ENCODE results near the gene CLRN3.

DNA sequence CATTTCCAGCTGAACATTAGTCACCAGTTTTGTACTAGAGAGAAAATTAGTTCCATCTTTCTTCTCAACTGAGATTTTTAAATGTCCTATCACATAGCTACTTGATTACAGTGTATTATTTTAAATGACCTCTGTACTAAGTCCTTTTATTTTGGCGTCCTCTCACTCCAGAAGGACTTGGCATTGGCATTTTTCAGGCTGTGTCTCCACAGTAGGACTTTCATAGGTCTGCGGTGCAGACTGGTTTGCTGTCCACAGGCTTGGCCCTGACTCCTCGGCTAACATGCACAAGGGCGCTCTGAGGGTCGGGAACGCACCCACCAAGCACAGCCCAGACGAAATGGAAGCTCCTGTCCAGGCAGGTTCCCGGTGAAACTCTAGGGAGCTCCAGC, 20.6 kb upstream of the CLRN3 start:
- TF ChIP-seq ZNF707 (tag by site-specific recombination; IDR thresholded peaks at IDR 0.05) (no peak), ZNF626 (tag by site-specific recombination; IDR thresholded peaks at IDR 0.05) (no peak), CTCF (tag by site-specific recombination; IDR thresholded peaks at IDR 0.05) (no peak), ZNF768 (tag by site-specific recombination; IDR thresholded peaks at IDR 0.05) (no peak), ZNF221 (tag by site-specific recombination; IDR thresholded peaks at IDR 0.05; ENCODE audit: borderline replicate concordance) (no peak), ZBTB17 (tag by site-specific recombination; IDR thresholded peaks at IDR 0.05) (no peak), ZBTB48 (tag by site-specific recombination; IDR thresholded peaks at IDR 0.05) (no peak), ZNF114 (tag by site-specific recombination; IDR thresholded peaks at IDR 0.05) (no peak), ZBTB11 (tag by site-specific recombination; conservative IDR thresholded peaks at IDR 0.05; ENCODE audit: low read depth) (no peak), ZNF121 (tag by site-specific recombination; IDR thresholded peaks at IDR 0.05) (no peak), TCF7L2 (IDR thresholded peaks at IDR 0.05; ENCODE audit: borderline replicate concordance, low read depth, low read length) (no peak)
- TF ChIP-seq, protein P1, sequence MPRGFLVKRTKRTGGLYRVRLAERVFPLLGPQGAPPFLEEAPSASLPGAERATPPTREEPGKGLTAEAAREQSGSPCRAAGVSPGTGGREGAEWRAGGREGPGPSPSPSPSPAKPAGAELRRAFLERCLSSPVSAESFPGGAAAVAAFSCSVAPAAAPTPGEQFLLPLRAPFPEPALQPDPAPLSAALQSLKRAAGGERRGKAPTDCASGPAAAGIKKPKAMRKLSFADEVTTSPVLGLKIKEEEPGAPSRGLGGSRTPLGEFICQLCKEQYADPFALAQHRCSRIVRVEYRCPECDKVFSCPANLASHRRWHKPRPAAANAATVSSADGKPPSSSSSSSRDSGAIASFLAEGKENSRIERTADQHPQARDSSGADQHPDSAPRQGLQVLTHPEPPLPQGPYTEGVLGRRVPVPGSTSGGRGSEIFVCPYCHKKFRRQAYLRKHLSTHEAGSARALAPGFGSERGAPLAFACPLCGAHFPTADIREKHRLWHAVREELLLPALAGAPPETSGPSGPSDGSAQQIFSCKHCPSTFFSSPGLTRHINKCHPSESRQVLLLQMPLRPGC (tag by site-specific recombination; IDR thresholded peaks at IDR 0.05), result no peak
- TF ChIP-seq, protein P2, sequence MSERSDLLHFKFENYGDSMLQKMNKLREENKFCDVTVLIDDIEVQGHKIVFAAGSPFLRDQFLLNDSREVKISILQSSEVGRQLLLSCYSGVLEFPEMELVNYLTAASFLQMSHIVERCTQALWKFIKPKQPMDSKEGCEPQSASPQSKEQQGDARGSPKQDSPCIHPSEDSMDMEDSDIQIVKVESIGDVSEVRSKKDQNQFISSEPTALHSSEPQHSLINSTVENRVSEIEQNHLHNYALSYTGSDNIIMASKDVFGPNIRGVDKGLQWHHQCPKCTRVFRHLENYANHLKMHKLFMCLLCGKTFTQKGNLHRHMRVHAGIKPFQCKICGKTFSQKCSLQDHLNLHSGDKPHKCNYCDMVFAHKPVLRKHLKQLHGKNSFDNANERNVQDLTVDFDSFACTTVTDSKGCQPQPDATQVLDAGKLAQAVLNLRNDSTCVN (tag by site-specific recombination; optimal IDR thresholded peaks at IDR 0.05), result no peak

Data from HEK293 (cell line).